Measurements from ENCODE around the gene TGM2.

GRCh38 chr20:38168791-38169589 is 3.9 kb upstream of the TGM2 start:
- TF ChIP-seq CTCF (IDR thresholded peaks at IDR 0.05) (no peak), REST (IDR thresholded peaks at IDR 0.05; ENCODE audit: insufficient read depth in 1 of 2, low read depth in 2 of 2, low read length in 1 of 2) (no peak)
